Fibroblast of lung (primary cell): ENCODE measurements around the gene LRRC15. TPM values are rescaled to one million over a fixed set of nuclear protein-coding genes. Genes with fewer than 3 reads are reported as not detected.

Source experiments
- DNase-seq, 2 donors: peaks; one replicate each; pipeline versions ENCODE4 v3.0.0 to v3.0.0-alpha.2; 2010; ENCODE audit warnings: low read depth in 2 of 2
- H2AFZ ChIP-seq: 2 replicates; pipeline ENCODE4 v1.5.1; 2012; ENCODE audit warnings: low read length, control low read depth, inconsistent platforms
- H3K27ac ChIP-seq: 2 replicates; pipeline ENCODE4 v1.5.1; 2011; ENCODE audit warnings: low read length, control low read depth; ENCODE audit not compliant: insufficient read depth
- H3K27me3 ChIP-seq: 2 replicates; pipeline ENCODE4 v1.5.1; 2011; ENCODE audit warnings: mild to moderate bottlenecking, low read length; ENCODE audit not compliant: control insufficient read depth, insufficient read depth
- H3K36me3 ChIP-seq: 2 replicates; pipeline ENCODE4 v1.5.1; 2011; ENCODE audit warnings: low read length; ENCODE audit not compliant: control insufficient read depth, insufficient read depth
- H3K4me1 ChIP-seq: 2 replicates; pipeline ENCODE4 v1.5.1; 2011; ENCODE audit warnings: low read length; ENCODE audit not compliant: control insufficient read depth, insufficient read depth; ENCODE audit errors: extremely low read depth
- H3K4me2 ChIP-seq: 2 replicates; pipeline ENCODE4 v1.5.1; 2011; ENCODE audit warnings: low read length, control low read depth; ENCODE audit not compliant: insufficient read depth; ENCODE audit errors: extremely low read depth
- H3K4me3 ChIP-seq, 4 experiments: fragments of 200-600 bp in 1 of 4; sonication (generic) in 1 of 4; replicated peaks in 1 of 4; 2 replicates each; pipeline ENCODE4 v1.5.1; 2011 to 2016; ENCODE audit warnings: low read length in 4 of 4, low read depth in 3 of 4, mild to moderate bottlenecking in 3 of 4, control low read depth in 2 of 4, inconsistent platforms in 1 of 4, mixed read lengths in 1 of 4; ENCODE audit not compliant: insufficient read depth in 1 of 4; ENCODE audit errors: control extremely low read depth in 1 of 4
- H3K79me2 ChIP-seq: 2 replicates; pipeline ENCODE4 v1.5.1; 2012; ENCODE audit warnings: mild to moderate bottlenecking, low read length, inconsistent platforms; ENCODE audit not compliant: control insufficient read depth, insufficient read depth
- H3K9ac ChIP-seq: 2 replicates; pipeline ENCODE4 v1.5.1; 2011; ENCODE audit warnings: mild to moderate bottlenecking, low read length, control low read depth; ENCODE audit not compliant: insufficient read depth
- H3K9me3 ChIP-seq: 2 replicates; pipeline ENCODE4 v1.5.1; 2012; ENCODE audit warnings: low read depth, low read length; ENCODE audit not compliant: control insufficient read depth, insufficient read depth
- H4K20me1 ChIP-seq: 2 replicates; pipeline ENCODE4 v1.5.1; 2011; ENCODE audit warnings: low read length; ENCODE audit not compliant: control insufficient read depth, insufficient read depth; ENCODE audit errors: extremely low read depth
- CTCF ChIP-seq, 2 donors: IDR thresholded peaks in 1 of 2; conservative IDR thresholded peaks in 1 of 2; 1 replicate in 1 of 2; 2 replicates in 1 of 2; pipeline ENCODE4 v1.5.1; 2011 to 2012; ENCODE audit warnings: low read length in 2 of 2, control low read depth in 1 of 2, inconsistent platforms in 1 of 2, low read depth in 1 of 2, mild to moderate bottlenecking in 1 of 2
- EZH2 ChIP-seq: IDR thresholded peaks from 2 replicates; pipeline ENCODE4 v1.5.1; 2012; ENCODE audit warnings: low read length, control low read depth, mild to moderate bottlenecking; ENCODE audit errors: missing control alignments
- polyA plus RNA-seq, 2 donors: library from polyadenylated mRNA; depleted of rRNA in 1 of 2; stranded (reverse) in 1 of 2; unstranded in 1 of 2; fragments of >200 nt; gene quantifications; 2 replicates each; pipeline ENCODE4 v1.2.1, GENCODE V29; 2011 to 2012; ENCODE audit warnings: missing spikeins in 1 of 2
- total RNA-seq: library from RNA; depleted of rRNA; stranded (reverse); fragments of >200 nt; gene quantifications from 2 replicates; pipeline ENCODE4 v1.2.1, GENCODE V29; 2014

The LRRC15 gene
- total and polyA plus RNA-seq, 2 donors (not counting 1 experiment from before 2014, with no cell fraction given): 0.58 to 2.3 TPM

DNA sequence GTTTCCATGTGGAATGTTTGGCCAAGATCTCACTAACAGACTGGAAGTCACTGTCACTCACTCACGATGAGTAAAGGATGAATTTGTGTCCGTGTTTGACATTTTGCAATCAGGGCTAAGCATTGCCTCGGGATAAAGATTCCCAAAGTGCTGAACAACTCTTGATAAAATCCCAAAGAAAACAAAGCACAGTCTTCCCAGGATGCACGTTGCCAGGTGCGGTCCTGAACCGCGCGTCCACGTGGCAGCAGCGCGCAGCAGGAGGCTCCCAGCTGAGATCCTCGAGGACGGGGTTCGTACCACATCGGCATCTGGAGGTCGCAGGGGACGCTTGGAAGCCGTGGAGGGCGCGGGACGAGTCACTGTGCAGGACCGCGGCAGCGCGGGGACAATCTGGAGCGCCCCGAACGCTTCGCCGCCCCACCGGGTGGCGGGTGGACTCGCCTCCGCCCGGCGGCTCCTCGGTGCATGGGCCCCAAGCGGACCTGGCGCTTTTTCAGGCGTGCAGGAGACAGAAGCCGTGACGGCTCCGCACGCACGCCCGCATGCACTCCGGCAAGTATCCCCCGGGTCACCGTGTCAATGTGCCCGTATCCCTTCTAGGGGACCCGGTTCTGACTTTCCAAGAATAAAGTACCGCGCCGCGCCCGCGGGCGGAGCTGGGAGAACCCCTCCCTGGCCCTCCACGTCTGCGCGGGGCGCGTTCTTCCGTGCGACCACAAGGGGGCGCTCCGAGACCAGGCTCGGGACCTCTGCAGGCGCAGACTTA lies 36.1 kb downstream of the LRRC15 start:
- H3K9me3 ChIP-seq: no peaks in the 10 kb centered on the region
- H2AFZ ChIP-seq: peak overlapping the region; percentile 86
- peaks cover 10% of the 10 kb centered on the region for H3K4me1 ChIP-seq
- H3K9ac ChIP-seq: peak overlapping the region; percentile 41
- peak overlapping the region; percentile 87 for H3K4me2 ChIP-seq
- TF ChIP-seq EZH2: no peak
- peak; percentile 81 to 84 for TF ChIP-seq CTCF (conservative IDR thresholded peaks at IDR 0.05 in 1 of 2, IDR thresholded peaks at IDR 0.05 in 1 of 2; ENCODE audit: low read depth in 1 of 2, low read length in 2 of 2)
- no peaks in the 10 kb centered on the region for H3K27me3 ChIP-seq
- H3K27ac ChIP-seq: no peak overlapping the region
- H3K79me2 ChIP-seq: no peaks in the 10 kb centered on the region
- no peaks in the 10 kb centered on the region for H3K36me3 ChIP-seq
- peak; percentile 34 to 78 for DNase-seq
- no peaks in the 10 kb centered on the region for H4K20me1 ChIP-seq
- peak overlapping the region; percentile 39 to 58 (median 51) for H3K4me3 ChIP-seq

DNA sequence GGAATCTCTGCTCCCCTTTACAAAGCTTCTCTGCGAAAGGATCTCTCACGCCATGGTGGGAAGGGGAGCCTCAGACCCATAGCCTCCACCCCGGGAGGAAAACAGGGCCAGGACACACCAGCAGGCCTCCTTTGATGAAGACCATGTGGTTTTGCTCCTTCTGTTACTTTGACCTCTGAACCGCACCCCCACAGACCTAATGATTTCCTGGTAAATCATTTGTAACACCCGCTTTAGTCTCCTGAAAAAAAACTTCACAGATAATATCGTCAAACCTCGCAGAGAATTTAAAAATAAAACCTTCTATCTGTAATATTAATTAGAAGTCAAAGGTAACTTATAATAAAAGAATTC lies 36.7 kb downstream of the LRRC15 start:
- Histone ChIP-seq H3K27me3 (no peaks in the 10 kb centered on the region), H3K9me3 (no peaks in the 10 kb centered on the region), H3K9ac (no peak overlapping the region), H3K27ac (no peak overlapping the region), H3K4me3 (no peak overlapping the region), H3K4me2 (no peak overlapping the region), H3K79me2 (no peaks in the 10 kb centered on the region), H4K20me1 (no peaks in the 10 kb centered on the region), H2AFZ (no peak overlapping the region), H3K4me1 (peaks cover 10% of the 10 kb centered on the region), H3K36me3 (no peaks in the 10 kb centered on the region)
- TF ChIP-seq CTCF (conservative IDR thresholded peaks at IDR 0.05 in 1 of 2, IDR thresholded peaks at IDR 0.05 in 1 of 2; ENCODE audit: low read depth in 1 of 2, low read length in 2 of 2): no peak
- no peak for TF ChIP-seq EZH2
- no peak for DNase-seq

DNA sequence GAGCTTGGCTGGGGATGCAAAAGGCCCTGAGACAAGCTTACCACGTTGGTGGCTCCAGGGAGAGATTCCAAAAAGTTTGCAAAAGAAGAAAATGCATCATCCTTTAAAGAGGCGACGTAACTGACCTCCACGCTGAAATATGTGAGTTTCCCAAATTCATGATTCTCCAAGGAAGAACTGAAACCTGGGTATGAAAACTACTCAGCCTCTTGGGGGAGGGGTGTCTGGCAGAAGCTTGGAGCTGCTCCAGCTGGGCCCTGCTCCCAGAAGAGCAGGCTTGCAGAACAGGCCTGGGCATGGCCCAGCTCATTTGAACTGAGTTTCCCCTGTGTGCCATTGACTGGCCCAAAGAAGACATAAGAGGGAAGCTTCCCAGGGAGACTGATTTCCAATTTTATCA lies 39.0 kb downstream of the LRRC15 start:
- no peak overlapping the region for H2AFZ ChIP-seq
- peak; percentile 69 to 87 for DNase-seq

More for the DNA sequence above, 39.0 kb downstream of the LRRC15 start:
- no peaks in the 10 kb centered on the region for H4K20me1 ChIP-seq
- no peak overlapping the region for H3K9ac ChIP-seq
- H3K27me3 ChIP-seq: no peaks in the 10 kb centered on the region
- no peaks in the 10 kb centered on the region for H3K9me3 ChIP-seq
- no peak overlapping the region for H3K4me2 ChIP-seq
- no peaks in the 10 kb centered on the region for H3K36me3 ChIP-seq
- no peak overlapping the region for H3K27ac ChIP-seq
- H3K4me3 ChIP-seq: no peak overlapping the region
- peaks cover 10% of the 10 kb centered on the region for H3K4me1 ChIP-seq
- TF ChIP-seq CTCF (conservative IDR thresholded peaks at IDR 0.05 in 1 of 2, IDR thresholded peaks at IDR 0.05 in 1 of 2; ENCODE audit: low read depth in 1 of 2, low read length in 2 of 2) (no peak), EZH2 (no peak)
- no peaks in the 10 kb centered on the region for H3K79me2 ChIP-seq
